ENCODE measurements around the gene TRIM17. TPM values are rescaled to one million over a fixed set of nuclear protein-coding genes. Genes with fewer than 3 reads are reported as not detected.

Gene TRIM17
- total RNA-seq, 1 experiment from 2014 or later, result 0.54 TPM

DNA sequence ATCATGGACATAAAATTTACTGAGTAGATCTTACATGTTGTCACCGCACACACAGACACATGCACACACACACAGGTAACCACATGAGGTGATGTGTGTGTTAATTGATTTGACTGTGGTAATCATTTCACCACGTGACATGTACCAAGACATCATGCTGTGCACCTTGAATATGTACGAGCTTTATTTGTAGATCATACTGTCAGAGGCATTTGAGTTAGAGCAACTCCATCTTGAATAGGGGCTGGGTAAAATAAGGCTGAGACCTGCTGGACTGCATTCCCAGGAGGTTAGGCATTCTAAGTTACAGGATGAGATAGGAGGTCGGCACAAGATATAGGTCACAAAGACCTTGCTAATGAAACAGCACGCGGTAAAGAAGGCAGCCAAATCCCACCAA, 31.7 kb upstream of the TRIM17 start:
- Histone ChIP-seq H3K9me3 (ENCODE audit: low read depth, low read length, poor library complexity, severe bottlenecking) (no peaks in the 10 kb centered on the region), H3K4me1 (ENCODE audit: insufficient read depth, low read length, poor library complexity, severe bottlenecking) (peaks cover 4% of the 10 kb centered on the region), H3K27ac (ENCODE audit: low read depth, low read length, poor library complexity, severe bottlenecking) (no peak overlapping the region), H3K4me3 (ENCODE audit: low read depth, low read length, poor library complexity, severe bottlenecking) (no peak overlapping the region), H3K27me3 (replicated peaks; ENCODE audit: insufficient read depth, low read depth, low read length, poor library complexity) (peaks cover 14% of the 10 kb centered on the region), H3K36me3 (ENCODE audit: insufficient read depth, low read length, poor library complexity, severe bottlenecking) (no peaks in the 10 kb centered on the region)
- DNase-seq (ENCODE audit: low spot score), result no peak
- ChIA-PET POLR2A (ENCODE audit: low non-redundant PET) (no interaction called here), CTCF (no interaction called here)
- no peak for TF ChIP-seq EZH2 (IDR thresholded peaks at IDR 0.05; ENCODE audit: borderline replicate concordance, low read depth, low read length, poor library complexity, severe bottlenecking)
- TF ChIP-seq, protein P1, sequence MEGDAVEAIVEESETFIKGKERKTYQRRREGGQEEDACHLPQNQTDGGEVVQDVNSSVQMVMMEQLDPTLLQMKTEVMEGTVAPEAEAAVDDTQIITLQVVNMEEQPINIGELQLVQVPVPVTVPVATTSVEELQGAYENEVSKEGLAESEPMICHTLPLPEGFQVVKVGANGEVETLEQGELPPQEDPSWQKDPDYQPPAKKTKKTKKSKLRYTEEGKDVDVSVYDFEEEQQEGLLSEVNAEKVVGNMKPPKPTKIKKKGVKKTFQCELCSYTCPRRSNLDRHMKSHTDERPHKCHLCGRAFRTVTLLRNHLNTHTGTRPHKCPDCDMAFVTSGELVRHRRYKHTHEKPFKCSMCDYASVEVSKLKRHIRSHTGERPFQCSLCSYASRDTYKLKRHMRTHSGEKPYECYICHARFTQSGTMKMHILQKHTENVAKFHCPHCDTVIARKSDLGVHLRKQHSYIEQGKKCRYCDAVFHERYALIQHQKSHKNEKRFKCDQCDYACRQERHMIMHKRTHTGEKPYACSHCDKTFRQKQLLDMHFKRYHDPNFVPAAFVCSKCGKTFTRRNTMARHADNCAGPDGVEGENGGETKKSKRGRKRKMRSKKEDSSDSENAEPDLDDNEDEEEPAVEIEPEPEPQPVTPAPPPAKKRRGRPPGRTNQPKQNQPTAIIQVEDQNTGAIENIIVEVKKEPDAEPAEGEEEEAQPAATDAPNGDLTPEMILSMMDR (conservative IDR thresholded peaks at IDR 0.05; ENCODE audit: low read depth, low read length), result no peak
- BruUV-seq (replicated peaks), result no TSS peak
- intact Hi-C loops (cut with micrococcal nuclease; ENCODE audit: unreplicated experiment), result no loop called here

DNA sequence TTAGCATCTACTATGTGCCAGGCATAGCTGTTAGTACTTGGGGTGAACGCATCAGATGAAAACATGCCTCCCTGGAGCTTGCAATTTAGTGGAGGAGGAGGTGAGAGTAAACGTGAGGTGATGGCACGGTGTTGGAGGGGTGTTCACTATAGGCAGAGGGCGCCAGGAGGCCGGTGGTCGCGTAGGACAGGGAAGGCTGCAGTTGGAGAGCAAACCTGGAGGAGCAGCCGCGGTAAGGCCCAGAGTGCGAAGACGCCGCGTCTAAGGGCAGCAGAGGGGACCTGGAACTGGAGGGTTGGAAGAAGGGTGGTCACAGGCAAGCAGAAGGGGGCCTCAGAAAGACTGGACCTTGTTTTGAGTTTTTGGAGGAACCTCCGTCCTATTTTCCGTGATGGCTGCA, 30.2 kb upstream of the TRIM17 start:
- ChIA-PET CTCF (no interaction called here), POLR2A (ENCODE audit: low non-redundant PET) (interaction anchor here (0.7 kb wide), 1 partner anchor 1264 kb away, joined by 3 read pairs; no protein-coding TSS in a partner anchor)
- intact Hi-C loops (cut with micrococcal nuclease; ENCODE audit: unreplicated experiment), result no loop called here
- no peaks in the 10 kb centered on the region for H3K36me3 ChIP-seq (ENCODE audit: insufficient read depth, low read length, poor library complexity, severe bottlenecking)
- H3K4me3 ChIP-seq (ENCODE audit: low read depth, low read length, poor library complexity, severe bottlenecking), result no peak overlapping the region
- DNase-seq (ENCODE audit: low spot score), result no peak
- no TSS peak for BruUV-seq (replicated peaks)
- H3K27me3 ChIP-seq (replicated peaks; ENCODE audit: insufficient read depth, low read depth, low read length, poor library complexity), result peaks cover 18% of the 10 kb centered on the region
- H3K4me1 ChIP-seq (ENCODE audit: insufficient read depth, low read length, poor library complexity, severe bottlenecking), result peaks cover 4% of the 10 kb centered on the region
- H3K9me3 ChIP-seq (ENCODE audit: low read depth, low read length, poor library complexity, severe bottlenecking), result no peaks in the 10 kb centered on the region
- no peak overlapping the region for H3K27ac ChIP-seq (ENCODE audit: low read depth, low read length, poor library complexity, severe bottlenecking)
- TF ChIP-seq EZH2 (IDR thresholded peaks at IDR 0.05; ENCODE audit: borderline replicate concordance, low read depth, low read length, poor library complexity, severe bottlenecking), result no peak
- TF ChIP-seq, protein P1 (conservative IDR thresholded peaks at IDR 0.05; ENCODE audit: low read depth, low read length), result no peak

DNA sequence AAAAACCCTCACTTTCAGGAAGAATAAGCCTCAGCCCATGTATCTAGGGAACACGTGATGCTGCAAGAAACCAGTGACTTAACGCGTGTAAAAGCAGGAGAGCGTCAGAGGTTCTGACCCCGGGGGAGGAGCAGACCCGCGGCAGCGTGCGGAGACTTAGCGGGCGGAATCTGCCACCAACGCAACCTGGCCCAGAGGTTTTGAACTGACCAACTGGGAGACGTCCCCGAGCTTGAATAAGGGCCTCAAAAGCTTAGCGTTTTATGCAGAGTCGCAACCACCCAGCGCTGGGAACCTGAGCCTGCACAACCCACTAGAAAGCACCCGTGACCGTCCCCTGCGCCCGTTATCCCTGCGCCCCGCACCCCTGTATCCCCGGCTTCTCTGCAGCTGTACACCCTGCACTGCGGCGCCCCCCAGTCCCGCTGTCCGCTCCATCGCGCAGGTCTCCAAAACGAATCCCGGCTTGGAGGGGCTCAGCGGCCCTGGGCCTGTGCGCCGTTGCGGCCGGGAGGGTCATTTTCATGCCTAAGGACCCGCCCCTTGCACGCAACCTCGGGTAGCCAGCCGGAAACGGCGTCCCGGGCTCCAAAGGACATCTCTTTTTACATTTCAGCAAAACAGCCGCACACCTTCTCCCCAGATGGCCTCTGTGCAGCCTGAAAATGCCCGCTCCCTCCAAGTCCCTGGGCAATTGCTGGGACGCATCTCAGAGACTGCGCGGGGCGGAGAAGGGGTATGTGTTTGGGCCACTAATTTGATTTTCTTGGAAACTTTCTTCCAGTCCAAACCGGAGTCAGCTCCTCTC, 29.4 kb upstream of the TRIM17 start:
- no TSS peak for BruUV-seq (replicated peaks)
- peak; percentile 24 for DNase-seq (ENCODE audit: low spot score)
- POLR2A ChIA-PET (ENCODE audit: low non-redundant PET), result no interaction called here
- no peak for TF ChIP-seq EZH2 (IDR thresholded peaks at IDR 0.05; ENCODE audit: borderline replicate concordance, low read depth, low read length, poor library complexity, severe bottlenecking)
- TF ChIP-seq, protein P1 (conservative IDR thresholded peaks at IDR 0.05; ENCODE audit: low read depth, low read length), result no peak
- Histone ChIP-seq H3K4me3 (ENCODE audit: low read depth, low read length, poor library complexity, severe bottlenecking) (peak overlapping the region; percentile 28), H3K27ac (ENCODE audit: low read depth, low read length, poor library complexity, severe bottlenecking) (no peak overlapping the region), H3K27me3 (replicated peaks; ENCODE audit: insufficient read depth, low read depth, low read length, poor library complexity) (peaks cover 21% of the 10 kb centered on the region), H3K36me3 (ENCODE audit: insufficient read depth, low read length, poor library complexity, severe bottlenecking) (no peaks in the 10 kb centered on the region), H3K4me1 (ENCODE audit: insufficient read depth, low read length, poor library complexity, severe bottlenecking) (peaks cover 4% of the 10 kb centered on the region), H3K9me3 (ENCODE audit: low read depth, low read length, poor library complexity, severe bottlenecking) (no peaks in the 10 kb centered on the region)
- intact Hi-C loops (cut with micrococcal nuclease; ENCODE audit: unreplicated experiment), result no loop called here
- CTCF ChIA-PET, result no interaction called here
